GM11168 (cell line): Measurements from ENCODE around the gene KMT2B.

ENCODE experiments used
- in situ Hi-C: fragments of 300-500 bp; cut with MboI; formaldehyde crosslinking; loops from one replicate; pipeline ENCODE4 v1.12.0; 2022; ENCODE audit warnings: low sequenced_read_pairs; ENCODE audit not compliant: unreplicated experiment

KMT2B gene

GRCh38 chr19:35727053-35727955 is 9.5 kb downstream of the KMT2B start:
- in situ Hi-C loops, result no loop called here

- in situ Hi-C loops, result no loop called here
Measured at GRCh38 chr19:35727956-35728706, 10.3 kb downstream of the KMT2B start.

GRCh38 chr19:35729021-35729420 is 11.2 kb downstream of the KMT2B start:
- in situ Hi-C loops, result no loop called here

- in situ Hi-C loops, result no loop called here
Measured at GRCh38 chr19:35729763-35730162, 12.0 kb downstream of the KMT2B start.

DNA sequence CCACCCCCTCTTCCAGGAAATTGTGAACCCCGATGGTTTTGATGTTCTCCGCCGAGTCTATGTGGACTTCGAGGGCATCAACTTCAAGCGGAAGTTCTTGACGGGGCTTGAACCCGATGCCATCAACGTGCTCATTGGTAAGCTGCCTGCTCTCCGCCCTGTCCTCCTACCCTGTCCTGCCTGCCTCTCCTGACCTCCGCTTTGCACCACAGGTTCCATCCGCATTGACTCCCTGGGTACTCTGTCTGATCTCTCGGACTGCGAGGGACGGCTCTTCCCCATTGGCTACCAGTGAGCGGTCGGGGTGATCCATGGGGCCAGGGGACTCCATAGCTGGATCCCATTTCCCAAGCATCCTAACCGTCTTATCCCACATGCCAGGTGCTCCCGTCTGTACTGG is 12.5 kb downstream of the KMT2B start:
- in situ Hi-C loops, result no loop called here

DNA sequence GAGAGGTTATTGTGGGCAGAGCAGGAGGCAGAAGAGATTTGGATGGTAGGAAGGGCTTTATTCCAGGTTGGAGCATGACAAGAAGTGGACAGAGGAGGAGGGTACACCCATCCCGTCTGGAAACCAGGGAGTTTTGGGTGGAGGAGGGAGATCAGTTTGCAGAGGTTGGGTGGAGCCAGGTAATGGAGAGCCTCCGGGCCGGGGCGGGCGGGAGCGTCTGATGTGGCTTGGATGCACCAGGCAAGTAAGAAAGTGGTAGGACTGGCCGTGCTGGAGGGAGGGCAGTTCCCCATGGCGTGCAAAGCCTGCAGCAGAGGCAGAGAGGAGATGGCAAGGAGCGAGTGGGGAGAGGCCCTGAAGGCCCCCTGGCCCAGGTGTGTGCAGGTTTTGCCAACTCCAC is 13.6 kb downstream of the KMT2B start:
- in situ Hi-C loops, result no loop called here

DNA sequence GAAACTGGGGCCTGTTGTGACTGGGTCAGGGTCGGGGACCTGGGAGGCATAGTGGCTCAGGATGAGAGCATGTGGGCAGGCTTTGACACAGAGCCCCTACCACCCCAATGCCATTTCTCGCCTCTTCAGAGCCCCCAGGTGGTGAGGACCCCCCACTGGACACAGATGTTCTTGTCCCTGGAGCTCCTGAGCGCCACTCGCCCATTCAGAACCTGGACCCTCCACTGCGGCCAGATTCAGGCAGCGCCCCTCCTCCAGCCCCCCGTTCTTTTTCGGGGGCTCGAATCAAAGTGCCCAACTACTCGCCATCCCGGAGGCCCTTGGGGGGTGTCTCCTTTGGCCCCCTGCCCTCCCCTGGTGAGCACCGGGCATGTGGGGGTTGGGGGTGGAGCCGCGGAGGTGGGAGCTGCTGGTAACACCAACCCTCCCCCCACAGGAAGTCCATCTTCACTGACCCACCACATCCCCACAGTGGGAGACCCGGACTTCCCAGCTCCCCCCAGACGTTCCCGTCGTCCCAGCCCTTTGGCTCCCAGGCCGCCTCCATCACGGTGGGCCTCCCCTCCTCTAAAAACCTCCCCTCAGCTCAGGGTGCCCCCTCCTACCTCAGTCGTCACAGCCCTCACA is 14.1 kb downstream of the KMT2B start:
- in situ Hi-C loops, result no loop called here

- in situ Hi-C loops, result no loop called here
Measured at GRCh38 chr19:35732540-35733179, 14.9 kb downstream of the KMT2B start.

DNA sequence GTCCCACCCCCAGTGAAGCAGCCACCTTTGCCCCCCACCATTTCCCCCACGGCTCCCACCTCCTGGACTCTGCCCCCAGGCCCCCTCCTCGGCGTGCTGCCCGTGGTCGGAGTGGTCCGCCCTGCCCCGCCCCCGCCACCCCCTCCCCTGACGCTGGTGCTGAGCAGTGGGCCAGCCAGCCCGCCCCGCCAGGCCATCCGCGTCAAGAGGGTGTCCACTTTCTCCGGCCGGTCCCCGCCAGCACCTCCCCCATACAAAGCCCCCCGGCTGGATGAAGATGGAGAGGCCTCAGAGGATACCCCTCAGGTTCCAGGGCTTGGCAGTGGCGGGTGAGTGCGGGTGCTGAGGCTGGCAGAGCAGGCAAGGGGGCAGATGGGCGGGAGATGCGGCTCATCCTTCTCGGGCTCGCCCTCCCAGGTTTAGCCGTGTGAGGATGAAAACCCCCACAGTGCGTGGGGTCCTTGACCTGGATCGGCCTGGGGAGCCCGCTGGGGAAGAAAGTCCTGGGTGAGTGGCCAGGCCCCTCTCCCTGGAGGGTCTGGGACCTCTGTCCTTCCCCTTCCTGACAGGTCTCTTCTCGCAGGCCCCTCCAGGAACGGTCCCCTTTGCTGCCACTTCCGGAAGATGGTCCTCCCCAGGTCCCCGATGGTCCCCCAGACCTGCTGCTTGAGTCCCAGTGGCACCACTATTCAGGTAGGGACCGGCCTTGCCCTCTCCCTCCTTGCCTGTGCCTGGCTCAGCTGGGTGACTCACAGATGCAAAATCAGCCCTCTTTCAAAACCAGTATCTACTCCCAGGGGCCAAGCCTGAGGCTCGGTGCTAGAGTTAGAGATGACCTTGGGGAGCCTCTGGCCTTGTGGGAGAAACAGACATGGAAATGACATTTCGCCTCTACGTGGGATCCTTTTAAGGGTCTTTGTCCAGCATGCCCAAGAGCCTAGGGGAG is 15.7 kb downstream of the KMT2B start:
- in situ Hi-C loops, result no loop called here

GRCh38 chr19:35734273-35734672 is 16.5 kb downstream of the KMT2B start:
- in situ Hi-C loops, result no loop called here

DNA sequence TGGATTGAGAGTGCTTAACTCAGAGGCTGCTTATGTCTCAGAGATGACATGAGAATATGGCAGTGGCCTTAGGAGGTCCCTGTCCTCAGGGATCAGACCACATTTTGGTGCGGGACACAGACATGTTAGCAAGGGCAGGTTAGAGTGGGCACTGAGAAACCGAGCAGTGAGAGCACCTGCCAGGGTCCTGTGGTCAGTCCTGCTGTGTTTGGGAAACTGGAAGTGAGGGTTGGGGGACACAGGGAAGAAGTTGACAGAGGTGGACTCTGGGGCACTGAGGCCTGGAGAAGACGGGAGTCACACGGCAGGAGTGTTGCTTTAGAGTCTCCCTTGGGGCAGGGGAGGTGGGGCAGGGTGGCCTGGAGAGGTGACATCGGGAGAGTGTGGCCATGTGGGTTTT is 17.1 kb downstream of the KMT2B start:
- in situ Hi-C loops, result no loop called here

DNA sequence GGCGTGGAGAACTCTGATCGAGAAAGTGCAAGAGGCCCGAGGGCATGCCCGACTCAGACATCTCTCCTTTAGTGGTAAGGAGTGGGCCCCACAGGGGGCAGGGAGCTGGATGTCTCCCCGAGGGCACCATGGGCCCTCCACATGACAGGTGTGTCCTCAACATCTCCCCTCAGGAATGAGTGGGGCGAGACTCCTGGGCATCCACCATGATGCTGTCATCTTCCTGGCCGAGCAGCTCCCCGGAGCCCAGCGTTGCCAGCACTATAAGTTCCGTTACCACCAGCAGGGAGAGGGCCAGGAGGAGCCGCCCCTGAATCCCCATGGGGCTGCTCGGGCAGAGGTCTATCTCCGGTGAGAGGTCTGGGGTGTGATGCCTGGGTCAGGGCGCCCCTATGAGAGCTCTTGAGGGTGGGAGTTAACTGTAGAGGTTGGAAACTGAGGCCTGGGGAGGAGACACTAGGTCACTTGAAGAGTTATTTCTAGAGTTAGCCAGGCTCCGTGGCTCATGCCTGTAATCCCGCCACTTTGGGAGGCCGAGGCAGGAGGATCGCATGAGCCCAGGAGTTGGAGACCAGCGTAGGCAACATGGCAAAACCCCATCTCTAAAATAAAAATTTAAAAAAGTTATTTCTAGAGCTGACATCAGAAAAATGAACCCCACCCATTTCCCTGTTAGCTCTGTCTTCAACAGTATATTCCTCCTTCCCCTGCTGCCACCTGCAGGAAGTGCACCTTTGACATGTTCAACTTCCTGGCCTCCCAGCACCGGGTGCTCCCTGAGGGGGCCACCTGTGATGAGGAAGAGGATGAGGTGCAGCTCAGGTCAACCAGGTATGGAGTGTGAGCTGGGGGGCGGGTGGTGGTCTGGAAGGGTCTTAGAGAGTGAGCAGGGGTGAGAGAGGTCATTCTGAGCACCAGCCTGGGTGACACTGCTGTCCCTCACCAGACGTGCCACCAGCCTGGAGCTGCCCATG is 19.4 kb downstream of the KMT2B start:
- in situ Hi-C loops, result no loop called here

- in situ Hi-C loops, result no loop called here
Measured at GRCh38 chr19:35738021-35738886, 20.5 kb downstream of the KMT2B start.

- in situ Hi-C loops, result no loop called here
Measured at GRCh38 chr19:35738887-35739229, 21.1 kb downstream of the KMT2B start.

GRCh38 chr19:35739275-35740107 is 21.7 kb downstream of the KMT2B start:
- in situ Hi-C loops, result no loop called here

DNA sequence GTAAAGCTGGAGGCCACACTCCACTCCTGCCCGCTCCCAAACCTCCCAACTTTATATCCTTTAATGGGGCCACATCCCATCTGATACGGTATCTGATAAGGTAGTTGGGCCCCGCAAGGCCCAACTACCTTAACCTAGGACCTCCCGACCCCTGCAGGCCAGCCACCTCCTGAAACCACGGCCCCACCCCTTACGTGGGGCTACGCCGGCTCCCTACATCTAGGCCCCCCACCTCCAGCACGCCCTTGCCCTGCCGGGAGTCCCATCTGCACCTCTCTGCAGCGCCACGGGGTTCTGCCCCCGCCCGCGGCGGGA is 22.3 kb downstream of the KMT2B start:
- in situ Hi-C loops, result no loop called here
